K562 (cell line): ENCODE measurements around the gene RTCA.

Experiments
- CTCF ChIP-seq, 3 experiments: IDR thresholded peaks in 2 of 3; conservative IDR thresholded peaks in 1 of 3; 2 replicates each; pipeline ENCODE4 v1.5.1; 2011 to 2012; ENCODE audit warnings: low read length in 3 of 3, mild to moderate bottlenecking in 3 of 3, control low read depth in 2 of 3, improper control_type of control experiment in 1 of 3, inconsistent platforms in 1 of 3, low read depth in 1 of 3, mixed read lengths in 1 of 3, moderate library complexity in 1 of 3; ENCODE audit not compliant: insufficient read depth in 2 of 3
- GATAD2B ChIP-seq: fragments of 450-650 bp; IDR thresholded peaks from 2 replicates; pipeline ENCODE4 v1.6.1; 2017; ENCODE audit warnings: mild to moderate bottlenecking, borderline replicate concordance
- TCF7L2 ChIP-seq: fragments of 150-350 bp; IDR thresholded peaks from 2 replicates; pipeline ENCODE4 v1.6.1; 2016; ENCODE audit warnings: low read depth, mild to moderate bottlenecking, low read length, moderate library complexity

GRCh38 chr1:100252901-100253300 lies 13.1 kb upstream of the RTCA start:
- no peak for TF ChIP-seq CTCF (IDR thresholded peaks at IDR 0.05 in 2 of 3, conservative IDR thresholded peaks at IDR 0.05 in 1 of 3; ENCODE audit: insufficient read depth in 2 of 3, low read depth in 1 of 3, low read length in 3 of 3)
- TF ChIP-seq TCF7L2: no peak
- no peak for TF ChIP-seq GATAD2B
